Osteoblast (primary cell): ENCODE data around the gene PLEKHA7. TPM values are rescaled to one million over a fixed set of nuclear protein-coding genes. Genes with fewer than 3 reads are reported as not detected.
A peak's percentile ranks its signal among the peaks of the same experiment; 100 is the strongest.

Experiments used
- DNase-seq: peaks from one replicate; pipeline ENCODE4 v3.0.0; 2011; ENCODE audit warnings: low spot score, mixed read lengths; ENCODE audit not compliant: insufficient read length; ENCODE audit errors: missing footprints
- H2AFZ ChIP-seq: 2 replicates; pipeline ENCODE4 v1.6.0; 2011; ENCODE audit warnings: mild to moderate bottlenecking, low read length
- H3K27ac ChIP-seq: 2 replicates; pipeline ENCODE4 v1.5.1; 2011; ENCODE audit warnings: mild to moderate bottlenecking, low read depth, low read length, moderate library complexity
- H3K27me3 ChIP-seq: 2 replicates; pipeline ENCODE4 v1.6.0; 2012; ENCODE audit warnings: mild to moderate bottlenecking, control low read depth, inconsistent platforms, low read length, moderate library complexity; ENCODE audit not compliant: insufficient read depth
- H3K36me3 ChIP-seq: 2 replicates; pipeline ENCODE4 v1.5.1; 2011; ENCODE audit warnings: mild to moderate bottlenecking, low read length, control low read depth, moderate library complexity; ENCODE audit not compliant: insufficient read depth
- H3K4me1 ChIP-seq: 2 replicates; pipeline ENCODE4 v1.5.1; 2011; ENCODE audit warnings: mild to moderate bottlenecking, low read length, control low read depth, moderate library complexity; ENCODE audit not compliant: insufficient read depth
- H3K4me2 ChIP-seq: 2 replicates; pipeline ENCODE4 v1.6.0; 2011; ENCODE audit warnings: mild to moderate bottlenecking, low read length; ENCODE audit not compliant: insufficient read depth
- H3K4me3 ChIP-seq: fragments of 200-600 bp; sonication (generic); 3 replicates; pipeline ENCODE4 v1.5.1; 2012; ENCODE audit warnings: mild to moderate bottlenecking, low read length, inconsistent platforms; ENCODE audit not compliant: insufficient read depth
- H3K79me2 ChIP-seq: 2 replicates; pipeline ENCODE4 v1.6.0; 2012; ENCODE audit warnings: mild to moderate bottlenecking, low read length, control low read depth, inconsistent platforms; ENCODE audit not compliant: insufficient read depth
- H3K9me3 ChIP-seq: 2 replicates; pipeline ENCODE4 v1.5.1; 2011; ENCODE audit warnings: low read depth, low read length, control low read depth
- H4K20me1 ChIP-seq: 2 replicates; pipeline ENCODE4 v1.6.0; 2012; ENCODE audit warnings: mild to moderate bottlenecking, low read length, control low read depth; ENCODE audit not compliant: insufficient read depth
- total RNA-seq: library from RNA; depleted of rRNA; stranded (reverse); fragments of >200 nt; gene quantifications from 2 replicates; pipeline ENCODE4 v1.2.3, GENCODE V29; 2012
- TF ChIP-seq, protein P1 (sequence below): IDR thresholded peaks from 2 replicates; pipeline ENCODE4 v1.5.1; 2011; ENCODE audit warnings: mild to moderate bottlenecking, low read depth, low read length, moderate library complexity; ENCODE audit errors: extremely low read depth

PLEKHA7 gene
- total RNA-seq, 1 donor: 1.1 TPM

DNA sequence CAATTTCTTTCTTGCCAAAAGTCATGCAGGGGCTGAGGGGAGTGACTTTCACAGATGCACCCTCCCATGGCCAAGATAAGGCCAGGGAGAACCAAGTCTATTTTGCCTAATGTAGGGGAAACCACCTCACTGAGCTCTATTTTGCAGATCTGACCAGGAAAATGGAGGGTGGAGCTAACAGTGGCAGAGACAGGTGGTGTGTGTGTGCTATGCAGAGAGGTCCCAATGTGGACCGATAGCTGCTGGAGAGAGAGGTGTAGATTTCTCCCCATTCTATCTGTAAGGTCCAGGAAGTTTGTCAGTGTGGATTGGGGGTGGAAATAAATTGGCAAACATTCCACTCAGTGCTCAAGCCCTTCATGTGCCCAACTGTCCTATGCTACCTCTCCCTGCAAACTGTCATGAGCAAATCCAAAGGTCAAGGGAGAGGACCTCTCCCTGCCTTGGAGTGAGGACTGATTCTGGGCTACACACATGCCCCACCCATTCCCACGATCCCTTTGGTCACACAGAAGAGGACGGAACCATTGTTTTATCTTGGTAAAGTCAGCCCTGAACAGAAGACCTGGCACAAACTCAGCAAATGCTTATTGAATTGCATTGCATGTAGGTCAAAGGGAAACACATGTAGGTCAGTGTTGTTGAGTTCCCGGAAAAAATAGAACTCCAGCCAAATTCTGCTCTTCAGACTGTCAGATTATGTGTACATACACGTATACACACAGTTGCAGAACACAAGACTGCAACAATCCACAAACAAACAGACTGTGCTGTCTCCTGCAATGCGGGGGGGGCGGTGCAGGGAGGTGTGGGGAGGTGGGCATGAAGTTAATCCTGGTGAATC is 209.9 kb downstream of the PLEKHA7 start:
- Histone ChIP-seq H2AFZ (peak overlapping the region; percentile 6), H3K9me3 (no peaks in the 10 kb centered on the region), H3K27me3 (no peaks in the 10 kb centered on the region), H3K36me3 (no peaks in the 10 kb centered on the region), H3K4me1 (peaks cover 21% of the 10 kb centered on the region), H4K20me1 (no peaks in the 10 kb centered on the region), H3K27ac (no peak overlapping the region), H3K4me3 (no peak overlapping the region), H3K79me2 (no peaks in the 10 kb centered on the region), H3K4me2 (no peak overlapping the region)
- TF ChIP-seq, protein P1, sequence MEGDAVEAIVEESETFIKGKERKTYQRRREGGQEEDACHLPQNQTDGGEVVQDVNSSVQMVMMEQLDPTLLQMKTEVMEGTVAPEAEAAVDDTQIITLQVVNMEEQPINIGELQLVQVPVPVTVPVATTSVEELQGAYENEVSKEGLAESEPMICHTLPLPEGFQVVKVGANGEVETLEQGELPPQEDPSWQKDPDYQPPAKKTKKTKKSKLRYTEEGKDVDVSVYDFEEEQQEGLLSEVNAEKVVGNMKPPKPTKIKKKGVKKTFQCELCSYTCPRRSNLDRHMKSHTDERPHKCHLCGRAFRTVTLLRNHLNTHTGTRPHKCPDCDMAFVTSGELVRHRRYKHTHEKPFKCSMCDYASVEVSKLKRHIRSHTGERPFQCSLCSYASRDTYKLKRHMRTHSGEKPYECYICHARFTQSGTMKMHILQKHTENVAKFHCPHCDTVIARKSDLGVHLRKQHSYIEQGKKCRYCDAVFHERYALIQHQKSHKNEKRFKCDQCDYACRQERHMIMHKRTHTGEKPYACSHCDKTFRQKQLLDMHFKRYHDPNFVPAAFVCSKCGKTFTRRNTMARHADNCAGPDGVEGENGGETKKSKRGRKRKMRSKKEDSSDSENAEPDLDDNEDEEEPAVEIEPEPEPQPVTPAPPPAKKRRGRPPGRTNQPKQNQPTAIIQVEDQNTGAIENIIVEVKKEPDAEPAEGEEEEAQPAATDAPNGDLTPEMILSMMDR: no peak
- DNase-seq: no peak

DNA sequence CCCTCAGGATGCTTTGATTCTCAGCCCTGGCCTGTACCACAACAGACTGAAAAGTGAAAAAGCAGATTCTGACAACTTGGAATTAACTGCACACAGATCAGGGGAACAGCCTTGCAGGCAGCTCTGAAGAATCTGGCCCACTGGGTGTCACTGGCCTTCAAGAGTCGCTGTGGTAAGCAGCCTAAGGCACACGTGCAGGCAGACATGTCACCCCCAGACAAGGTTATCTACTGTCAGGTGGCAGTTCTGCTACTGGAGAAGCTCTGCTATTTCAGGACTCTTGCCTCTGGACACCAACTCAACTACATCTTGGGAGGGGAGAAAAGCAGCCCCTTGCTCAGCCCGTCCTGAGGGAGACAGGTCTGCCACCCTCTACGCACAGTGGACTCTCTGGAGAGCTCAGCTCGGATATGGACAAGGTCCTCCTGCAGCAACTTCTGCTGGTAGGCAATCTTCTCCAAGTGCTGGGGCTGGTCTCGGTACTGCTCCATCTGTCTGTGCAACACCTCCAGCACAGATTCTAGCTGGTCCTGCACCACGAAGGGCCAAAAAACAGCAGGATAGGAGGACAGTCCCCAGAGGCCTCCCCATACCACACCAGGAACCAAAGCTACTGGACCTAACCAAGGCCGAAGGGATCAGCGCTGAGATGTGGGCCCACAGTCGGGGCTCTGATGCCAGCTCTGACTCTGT is 212.8 kb downstream of the PLEKHA7 start:
- Histone ChIP-seq H2AFZ (no peak overlapping the region), H3K9me3 (no peaks in the 10 kb centered on the region), H3K27ac (no peak overlapping the region), H3K4me3 (no peak overlapping the region), H4K20me1 (no peaks in the 10 kb centered on the region), H3K4me1 (peaks cover 17% of the 10 kb centered on the region), H3K36me3 (no peaks in the 10 kb centered on the region), H3K4me2 (no peak overlapping the region), H3K79me2 (no peaks in the 10 kb centered on the region), H3K27me3 (no peaks in the 10 kb centered on the region)
- no peak for DNase-seq
- TF ChIP-seq, protein P1: no peak

DNA sequence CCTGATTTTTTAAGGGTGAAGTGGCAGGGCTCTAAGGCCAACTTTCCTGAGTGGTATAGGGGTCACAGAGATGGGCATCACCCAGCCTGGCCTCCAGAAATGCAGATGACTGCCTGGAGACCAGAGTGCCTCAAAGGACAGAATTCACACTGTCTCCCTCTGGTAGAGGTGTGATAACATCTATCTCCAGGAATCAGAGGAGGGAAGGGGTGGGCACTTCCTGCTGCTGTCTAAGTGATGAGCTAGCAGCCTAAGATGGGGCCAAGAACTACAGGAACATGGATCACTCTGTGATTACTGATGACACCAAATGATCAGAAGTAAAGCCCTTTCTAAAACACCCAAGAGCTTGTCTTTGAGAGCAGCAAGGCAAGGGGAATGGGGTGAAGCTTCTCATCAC is 213.8 kb downstream of the PLEKHA7 start:
- Histone ChIP-seq H3K79me2 (no peaks in the 10 kb centered on the region), H2AFZ (peak overlapping the region; percentile 25), H3K4me3 (no peak overlapping the region), H4K20me1 (no peaks in the 10 kb centered on the region), H3K27ac (no peak overlapping the region), H3K36me3 (no peaks in the 10 kb centered on the region), H3K27me3 (no peaks in the 10 kb centered on the region), H3K9me3 (no peaks in the 10 kb centered on the region), H3K4me2 (no peak overlapping the region), H3K4me1 (peaks cover 9% of the 10 kb centered on the region)
- TF ChIP-seq, protein P1: no peak
- DNase-seq: no peak

DNA sequence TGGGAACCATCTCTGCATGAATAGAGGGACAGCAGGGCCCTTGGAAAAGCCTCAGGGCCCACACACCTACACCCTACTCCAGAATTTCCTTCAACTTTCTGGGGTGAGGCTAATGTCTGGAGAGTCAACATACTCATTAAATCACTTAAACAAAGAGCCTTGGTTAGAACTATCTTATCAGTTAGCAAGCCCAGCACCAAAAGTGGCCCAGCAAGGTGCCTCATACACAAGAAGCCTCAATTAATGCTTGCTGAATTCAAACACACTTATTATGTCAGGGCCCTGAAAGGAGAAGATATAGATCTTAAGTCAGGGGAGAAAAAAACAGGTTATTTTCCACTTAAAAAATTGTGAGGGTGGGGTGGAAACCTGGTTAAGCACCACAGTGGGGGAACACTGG is 214.3 kb downstream of the PLEKHA7 start:
- Histone ChIP-seq H2AFZ (no peak overlapping the region), H3K36me3 (no peaks in the 10 kb centered on the region), H3K4me3 (no peak overlapping the region)

More for the DNA sequence above, 214.3 kb downstream of the PLEKHA7 start:
- DNase-seq: no peak
- Histone ChIP-seq H4K20me1 (no peaks in the 10 kb centered on the region), H3K27me3 (no peaks in the 10 kb centered on the region), H3K9me3 (no peaks in the 10 kb centered on the region), H3K27ac (no peak overlapping the region), H3K79me2 (no peaks in the 10 kb centered on the region), H3K4me2 (no peak overlapping the region), H3K4me1 (peaks cover 9% of the 10 kb centered on the region)
- TF ChIP-seq, protein P1: no peak
